Measurements from ENCODE around the gene AGFG2.
A peak's percentile ranks its signal among the peaks of the same experiment; 100 is the strongest.

The AGFG2 gene

DNA sequence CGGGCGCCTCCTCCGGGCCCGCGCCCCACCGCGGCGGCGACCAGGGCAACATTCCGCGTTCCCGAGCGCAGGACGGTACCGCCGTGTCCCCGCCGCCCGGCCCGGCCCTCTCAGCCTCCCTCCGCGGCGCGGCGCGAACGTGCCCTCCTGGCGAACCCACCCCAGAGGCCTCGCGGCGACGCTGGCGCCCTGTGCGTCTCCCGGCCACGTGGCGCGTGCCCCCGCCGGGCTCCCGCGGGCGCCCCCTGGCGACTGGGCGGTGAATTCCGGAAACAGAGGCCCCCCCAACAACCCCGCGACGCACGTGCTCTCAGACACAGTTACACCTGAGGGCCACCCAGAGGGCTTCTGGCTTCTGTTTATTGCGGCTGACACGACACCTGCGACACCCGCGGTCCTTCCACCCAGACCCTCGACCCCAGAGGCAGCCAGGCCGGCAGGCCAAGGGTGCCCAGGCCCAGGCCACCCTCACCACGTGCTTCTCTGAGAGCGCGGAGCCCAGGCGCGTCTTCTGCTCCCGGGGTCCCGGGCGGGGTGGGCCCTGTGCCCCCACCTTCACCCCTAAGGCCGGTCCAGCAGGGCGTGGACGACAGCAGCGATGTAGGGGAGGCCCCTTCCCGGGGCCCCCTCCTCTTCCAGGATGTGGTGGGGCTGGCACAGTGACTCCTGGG lies 34.8 kb downstream of the AGFG2 start, which contains the start of gene SAP25:
TSS of gene SAP25 (minus strand) at position 210 of the 671 bp plus-strand sequence. CDS start at position 52, 158 bp downstream.
- no peak for DNase-seq

DNA sequence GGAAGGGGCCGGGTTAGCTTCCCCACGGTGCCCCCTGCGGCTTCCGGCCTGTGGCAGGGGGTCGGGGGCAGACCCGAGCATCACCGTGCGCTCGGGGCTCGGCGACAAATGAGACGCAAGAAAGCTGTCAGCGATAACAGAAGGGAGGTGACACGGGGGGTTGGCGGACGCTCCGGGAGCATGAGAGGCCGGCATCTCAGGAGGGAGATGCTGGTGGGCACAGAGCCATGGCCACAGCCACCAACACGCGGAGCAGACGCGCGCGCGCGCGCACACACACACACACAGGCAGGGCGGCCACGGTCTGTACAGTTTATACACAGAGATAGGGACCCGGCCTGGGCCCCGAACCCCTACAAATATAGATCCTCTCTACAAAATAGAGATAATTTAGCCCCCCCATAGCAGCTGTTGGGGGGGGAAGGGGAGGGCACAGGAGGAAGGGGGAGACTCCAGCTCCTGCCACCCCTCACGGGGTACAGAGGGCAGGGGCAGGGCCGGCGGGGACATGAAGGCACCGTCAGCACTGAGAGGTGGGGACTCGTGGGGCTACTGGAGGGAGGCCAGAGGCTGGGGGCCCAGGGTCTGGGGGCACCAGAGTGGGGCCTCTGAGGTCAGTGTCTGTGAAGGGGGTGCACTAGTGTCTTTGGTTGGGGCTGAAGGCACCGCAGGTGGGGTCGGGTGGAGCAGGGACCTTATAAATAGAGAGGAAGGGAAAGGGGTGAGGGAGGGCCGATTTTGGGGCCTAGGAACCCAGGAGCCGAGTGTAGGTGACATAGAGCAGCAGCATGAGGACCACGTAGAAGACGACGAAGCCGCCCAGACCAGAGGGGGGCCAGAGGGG lies 35.6 kb downstream of the AGFG2 start:
- DNase-seq: no peak

DNA sequence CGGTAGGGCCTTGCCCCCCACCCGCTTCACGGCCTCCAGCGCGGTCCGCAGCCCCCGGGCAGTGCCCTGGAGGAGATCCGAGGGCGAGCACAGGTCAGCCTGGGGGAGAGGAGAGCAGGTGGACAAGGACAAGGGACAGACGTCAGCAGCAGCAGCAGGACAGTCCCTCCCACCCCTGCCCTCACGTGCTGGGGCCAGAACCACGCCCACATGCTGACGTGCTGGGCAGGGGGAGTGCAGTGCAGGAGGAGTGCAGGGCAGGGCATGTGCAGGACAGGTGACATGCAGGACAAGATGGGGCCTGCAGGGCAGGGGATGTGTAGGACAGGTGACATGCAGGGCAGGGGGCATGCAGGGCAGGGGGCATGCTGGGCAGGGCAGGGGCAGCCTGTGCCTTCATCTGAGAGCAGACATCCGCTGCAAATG lies 36.2 kb downstream of the AGFG2 start:
- DNase-seq: no peak

DNA sequence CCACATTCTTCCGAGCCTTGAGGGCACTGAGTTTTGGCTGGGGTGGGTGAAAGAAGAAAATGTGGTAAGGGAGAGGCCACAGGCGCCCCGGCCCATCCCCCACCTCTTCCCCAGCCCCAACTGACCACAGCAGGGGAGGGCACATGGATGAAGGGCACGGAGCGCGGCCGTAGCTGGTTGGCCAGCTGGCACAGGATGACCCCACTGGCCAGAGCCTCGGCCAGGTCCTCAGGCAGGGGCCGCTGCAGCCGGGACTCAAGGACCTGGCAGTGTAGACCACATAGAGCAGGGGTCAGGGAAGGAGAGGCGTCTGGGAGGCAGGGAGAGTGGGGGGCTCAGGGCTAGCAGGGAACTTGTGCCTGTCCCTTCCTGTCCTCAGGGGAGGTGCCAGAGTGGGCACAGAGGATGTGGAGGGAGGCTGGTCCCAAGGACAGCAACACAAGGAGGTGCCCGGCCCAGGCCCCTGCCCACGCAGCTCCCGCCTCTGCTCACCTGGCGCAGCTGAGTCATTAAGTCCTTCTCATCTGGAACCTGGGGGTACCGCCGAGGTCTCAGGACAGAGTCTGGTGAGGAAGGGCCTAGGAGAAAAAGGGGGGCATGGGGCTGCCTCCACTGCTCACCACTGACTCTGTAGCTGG lies 36.9 kb downstream of the AGFG2 start:
- no peak for DNase-seq

DNA sequence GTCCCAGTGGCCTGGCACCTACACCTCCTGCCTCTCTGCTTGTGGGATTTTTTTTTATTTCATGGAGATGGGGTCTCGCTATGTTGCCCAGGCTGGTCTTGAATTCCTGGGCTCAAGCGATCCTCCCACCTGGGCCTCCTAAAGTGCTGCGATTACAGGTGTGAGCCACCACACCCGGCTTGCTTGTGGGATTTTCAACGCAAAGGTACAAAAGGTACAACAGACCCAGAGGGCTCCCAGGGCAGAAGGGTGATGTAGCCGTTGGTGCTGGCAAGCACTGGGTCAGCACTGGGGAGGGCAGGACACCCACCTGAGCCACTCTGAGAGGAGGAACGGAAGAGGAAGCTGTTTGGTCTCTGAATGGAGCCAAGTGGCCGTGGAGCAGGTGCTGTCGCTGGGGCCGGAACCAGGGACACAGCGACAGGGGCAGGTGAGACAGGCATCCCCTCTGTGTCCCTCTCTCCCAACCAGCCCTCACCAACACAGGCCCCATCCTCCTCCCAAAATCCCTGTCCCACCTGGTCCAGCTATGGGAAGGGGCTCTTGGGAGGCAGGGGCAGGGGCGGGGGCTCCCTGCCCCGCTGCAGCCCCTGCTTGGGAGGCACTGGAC lies 37.5 kb downstream of the AGFG2 start:
- no peak for DNase-seq

DNA sequence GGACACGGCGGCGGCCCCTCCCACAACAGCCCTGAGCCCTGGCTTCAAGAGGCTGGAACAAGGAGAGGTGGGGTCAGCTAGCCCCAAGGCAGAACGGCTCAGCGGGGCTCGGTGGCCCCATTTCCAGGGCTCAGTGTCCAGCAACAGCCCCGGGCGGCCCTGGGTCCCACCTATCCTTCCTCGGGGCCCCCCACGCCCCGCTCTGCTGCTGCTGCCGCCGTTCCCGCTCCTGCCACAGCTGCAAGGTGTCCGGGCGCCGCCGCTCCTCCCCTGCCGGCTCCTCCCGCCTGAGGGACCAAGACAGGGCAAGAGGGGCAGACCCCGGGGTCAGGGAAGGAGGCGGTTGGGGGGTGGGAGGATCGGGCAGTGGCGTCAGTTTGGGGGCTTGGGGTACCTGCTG lies 38.1 kb downstream of the AGFG2 start:
- DNase-seq: no peak

DNA sequence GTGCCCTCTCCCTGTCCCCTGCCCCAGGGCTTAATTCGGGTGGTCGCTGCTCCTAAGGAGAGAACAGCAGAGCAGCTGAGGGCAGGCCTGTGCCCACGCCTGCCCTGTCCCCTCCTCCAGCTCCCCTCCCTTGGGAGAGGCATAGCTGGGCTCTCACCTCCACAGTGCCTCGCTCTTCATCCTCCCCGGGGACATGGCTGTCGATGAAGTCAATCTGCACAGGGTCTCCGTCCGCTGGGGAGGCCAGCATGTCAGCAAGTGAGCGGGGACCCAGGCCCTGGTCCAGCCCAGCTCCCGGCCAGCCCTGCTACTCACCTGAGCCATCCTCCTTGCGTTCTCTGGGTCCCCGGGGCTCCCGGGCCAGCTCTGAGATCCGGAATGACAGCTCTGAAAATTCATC lies 38.5 kb downstream of the AGFG2 start:
- DNase-seq: no peak

DNA sequence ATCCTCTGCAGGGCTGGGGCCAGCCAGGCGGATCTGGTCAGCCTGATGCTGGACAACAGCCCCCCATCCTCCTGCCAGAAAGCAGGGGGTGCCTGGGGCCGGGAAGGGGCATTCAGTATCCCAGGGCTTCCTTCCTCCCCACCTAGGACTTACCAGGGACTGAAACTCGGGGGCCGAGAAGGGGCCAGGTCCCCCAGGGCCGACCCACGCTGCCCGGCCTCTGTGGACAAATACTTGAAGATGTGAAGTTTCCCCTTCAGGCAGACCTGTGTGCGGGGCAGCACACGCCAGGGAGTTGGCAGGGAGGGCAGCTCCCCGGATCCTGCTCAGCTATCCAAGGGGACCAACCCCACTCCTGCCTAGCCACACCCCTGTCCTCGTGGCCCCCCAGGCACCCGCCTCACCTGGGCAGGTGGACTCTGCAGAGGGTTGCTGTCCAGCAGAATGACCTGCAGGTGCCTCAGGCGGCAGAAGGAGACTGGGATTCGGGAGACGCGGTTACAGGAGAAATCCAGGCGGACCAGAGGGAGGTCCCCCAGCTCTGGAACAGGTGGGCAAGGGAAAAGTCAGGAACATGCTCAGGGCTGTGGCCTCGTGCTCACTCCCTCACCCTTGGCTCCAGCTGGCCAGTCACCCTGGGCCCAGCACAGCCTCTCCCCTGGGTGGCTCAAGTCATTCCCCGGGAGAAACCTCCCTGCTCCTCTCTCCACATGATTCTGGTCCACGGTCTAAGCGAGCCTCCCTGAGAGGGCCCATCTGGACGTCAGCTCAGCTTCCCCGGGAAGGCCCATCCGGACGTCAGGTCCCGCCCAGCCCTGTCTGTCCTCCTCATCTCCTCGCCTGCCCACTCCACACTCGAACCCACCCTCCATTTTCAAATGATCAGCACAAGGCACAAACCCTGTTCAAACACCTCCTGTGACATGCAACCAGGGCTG lies 39.5 kb downstream of the AGFG2 start:
- no peak for DNase-seq

DNA sequence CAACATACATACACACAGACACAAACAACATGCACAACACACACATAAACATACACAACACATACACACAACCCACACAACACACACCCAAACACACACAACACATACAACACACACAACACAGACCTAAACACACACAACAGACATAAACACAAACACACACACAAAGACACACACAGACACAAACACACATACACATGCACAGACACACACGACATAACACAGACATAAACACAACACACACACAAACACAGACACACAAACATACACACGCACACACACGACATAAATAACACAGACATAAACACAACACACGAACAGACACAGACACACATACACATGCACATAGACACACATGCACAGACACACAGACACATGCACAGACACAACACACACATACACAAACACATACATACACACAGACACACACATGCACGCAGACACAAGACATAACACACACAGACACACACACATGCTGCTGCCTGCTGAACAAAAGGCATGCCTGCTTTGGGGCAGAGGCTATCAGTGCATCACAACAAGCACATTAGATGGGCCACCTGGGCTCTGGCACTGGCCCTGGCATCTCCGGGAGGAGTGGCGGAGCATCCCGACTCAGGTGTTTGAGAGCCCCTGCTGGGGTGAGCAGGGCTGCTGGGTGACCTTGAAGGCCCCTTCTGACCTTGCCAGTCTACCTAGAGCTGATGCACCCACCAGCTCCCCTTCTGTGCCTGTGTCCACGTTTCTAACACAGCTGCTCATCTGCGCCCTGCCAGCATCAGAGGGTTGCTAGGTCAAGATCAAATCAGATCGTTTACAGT lies 41.7 kb downstream of the AGFG2 start:
- DNase-seq: no peak

DNA sequence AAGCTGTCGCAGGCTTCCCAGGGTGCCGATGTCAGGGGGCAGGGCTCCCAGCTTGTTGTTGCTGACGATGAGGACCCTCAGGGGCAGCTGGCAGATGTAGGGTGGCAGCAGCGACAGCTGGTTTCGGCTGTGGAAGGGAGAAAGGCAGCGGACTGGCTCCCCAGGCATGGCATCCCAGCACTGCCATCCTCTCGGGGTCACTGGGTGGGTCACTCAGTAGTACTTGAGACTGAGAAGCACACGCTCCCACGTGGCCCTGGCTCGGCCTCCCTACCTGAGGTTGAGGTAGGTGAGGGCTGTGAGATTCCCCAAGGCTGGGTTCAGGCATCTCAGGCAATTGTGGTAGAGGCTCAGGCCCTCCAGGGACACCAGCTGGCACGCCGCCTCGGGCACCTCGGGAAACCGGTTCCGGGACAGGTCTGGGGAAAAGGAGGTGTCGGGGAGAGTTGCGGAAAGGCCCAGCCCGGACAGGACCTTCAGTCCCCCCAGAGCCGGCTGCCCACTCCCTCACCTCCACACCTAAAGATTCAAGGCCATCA lies 43.1 kb downstream of the AGFG2 start:
- DNase-seq: no peak

DNA sequence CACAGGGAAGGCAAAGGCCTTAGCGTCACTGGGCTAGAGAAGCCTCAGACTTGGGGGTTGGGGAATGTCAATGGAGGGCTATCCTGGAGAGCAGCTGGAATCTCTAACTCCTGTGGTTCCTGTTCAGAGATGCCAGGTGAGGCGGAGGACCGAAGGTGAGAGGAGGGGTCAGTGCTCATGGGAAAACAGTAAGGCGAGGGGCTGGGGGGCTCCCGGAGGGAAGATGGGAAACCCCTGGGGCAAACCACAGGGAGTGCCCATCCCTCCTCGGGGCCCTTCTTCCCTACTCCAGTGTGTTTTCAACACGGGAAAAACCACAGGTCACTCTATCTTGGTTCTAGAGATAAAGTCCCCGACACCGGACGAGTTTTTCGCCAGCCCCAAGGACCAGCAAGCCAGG lies 43.6 kb downstream of the AGFG2 start:
- no peak for DNase-seq

DNA sequence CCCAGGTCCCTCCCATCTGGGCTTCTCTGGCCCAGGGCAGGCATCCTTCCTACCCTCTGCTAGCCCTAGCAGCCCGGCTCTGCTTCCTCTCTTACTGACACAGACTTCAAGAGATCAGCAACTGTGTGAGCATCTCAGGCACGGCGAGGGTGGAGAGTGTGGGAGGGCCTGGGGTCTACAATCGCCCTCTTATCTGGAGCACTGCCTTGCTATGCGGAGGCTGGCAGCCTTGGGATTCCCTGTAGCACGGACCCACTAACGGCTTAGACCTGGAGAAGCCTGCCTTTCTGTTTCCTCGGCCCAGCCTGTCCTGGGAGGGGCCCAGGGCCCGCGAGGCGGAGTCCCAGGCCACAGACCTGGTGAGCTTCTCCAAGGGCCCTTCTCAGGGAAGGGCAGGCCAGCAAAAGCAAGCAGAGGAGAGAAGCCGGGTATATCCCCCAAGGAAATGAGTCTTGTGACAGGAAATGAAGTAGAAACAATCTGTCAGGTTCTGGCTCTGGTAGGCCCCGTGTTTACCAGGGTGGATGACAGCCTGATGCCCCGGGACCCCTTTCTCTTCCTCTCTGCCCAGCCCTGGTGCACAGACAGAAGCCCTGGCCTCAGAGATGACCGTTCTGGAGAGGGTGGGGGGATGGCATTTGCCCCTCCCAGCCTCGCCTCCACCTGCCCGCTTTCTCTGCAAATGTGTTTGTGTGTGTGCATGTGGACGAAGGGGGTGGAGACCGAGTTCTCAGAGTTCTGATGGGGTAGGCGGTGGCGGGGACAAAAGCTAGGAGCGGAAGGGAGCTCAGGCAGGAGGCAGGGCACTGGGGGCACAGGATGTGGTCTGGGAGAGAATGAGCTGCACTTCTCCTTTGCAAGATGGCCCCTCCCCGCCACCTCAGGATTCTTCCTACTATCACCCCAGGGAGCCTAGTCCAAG lies 44.4 kb downstream of the AGFG2 start:
- DNase-seq: peak; percentile 69

DNA sequence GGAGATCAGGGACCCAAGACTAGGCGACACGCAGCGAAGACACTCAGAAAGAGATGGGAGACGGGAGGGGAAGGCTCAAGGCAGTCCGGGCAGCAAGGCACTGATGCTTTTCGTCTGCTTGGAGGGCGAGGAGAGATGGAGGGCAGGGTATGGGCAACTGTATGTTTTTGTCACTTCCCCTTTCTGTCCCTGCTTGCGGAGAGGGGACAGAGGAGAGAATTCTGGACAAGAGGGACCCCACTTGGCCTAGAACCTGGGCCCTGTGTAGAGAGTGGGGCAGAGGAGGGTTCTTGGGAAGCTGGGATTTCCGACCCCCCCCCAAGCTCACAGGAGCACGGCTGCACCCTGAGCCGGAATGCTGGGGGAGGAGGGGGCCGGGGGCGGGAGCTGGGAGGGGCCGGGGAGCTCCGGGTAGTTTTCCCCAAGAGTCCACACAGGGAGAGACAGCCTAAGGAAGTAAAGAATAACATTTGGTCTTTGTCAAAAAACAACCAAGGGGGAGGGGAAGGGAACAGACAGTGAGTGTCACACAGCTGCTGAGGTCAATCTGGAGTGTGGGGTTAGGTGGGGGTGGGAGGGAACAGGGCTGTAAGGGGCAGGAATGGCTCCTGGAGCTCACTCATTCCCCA lies 45.2 kb downstream of the AGFG2 start:
- no peak for DNase-seq

DNA sequence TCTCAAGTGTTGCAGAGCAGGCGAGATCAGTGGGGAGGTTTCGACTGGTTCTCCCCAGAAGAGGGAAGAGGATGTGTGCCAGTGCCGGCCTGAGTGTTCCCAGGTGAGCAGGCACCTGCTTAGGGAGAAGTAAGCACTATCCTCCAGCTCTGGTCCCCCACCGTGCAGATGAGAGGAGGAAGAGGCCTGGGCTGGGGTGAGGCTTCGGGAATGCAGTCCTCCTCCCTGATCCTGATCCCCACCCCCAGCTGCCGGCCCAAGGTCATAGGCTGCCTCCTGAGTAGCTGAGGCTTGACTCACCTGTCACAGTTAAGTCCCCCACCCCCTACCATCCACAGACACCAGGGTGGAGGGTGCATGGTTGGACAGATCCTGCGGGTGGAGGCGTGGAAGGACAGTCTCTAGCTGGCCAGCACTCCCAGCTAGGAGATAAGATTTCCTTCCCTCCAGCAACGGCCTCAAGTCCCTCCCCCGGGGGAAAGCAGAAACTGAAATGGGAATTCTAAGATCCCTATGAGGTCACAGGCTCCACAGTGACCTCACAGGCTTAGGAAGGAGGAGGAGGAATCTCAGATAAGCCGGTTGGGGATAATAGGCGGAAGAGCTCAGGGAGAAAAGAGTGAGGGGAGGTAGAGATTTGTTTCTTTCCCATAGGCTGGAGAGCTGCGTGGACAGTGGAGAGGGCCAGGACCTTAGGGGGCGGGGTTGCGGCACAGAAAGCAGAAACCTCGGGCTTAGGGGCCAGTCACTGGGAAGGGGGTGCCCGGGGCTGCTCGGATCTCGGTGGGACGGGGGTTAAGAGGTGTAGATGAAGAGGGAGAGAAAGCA lies 45.9 kb downstream of the AGFG2 start:
- DNase-seq: no peak

DNA sequence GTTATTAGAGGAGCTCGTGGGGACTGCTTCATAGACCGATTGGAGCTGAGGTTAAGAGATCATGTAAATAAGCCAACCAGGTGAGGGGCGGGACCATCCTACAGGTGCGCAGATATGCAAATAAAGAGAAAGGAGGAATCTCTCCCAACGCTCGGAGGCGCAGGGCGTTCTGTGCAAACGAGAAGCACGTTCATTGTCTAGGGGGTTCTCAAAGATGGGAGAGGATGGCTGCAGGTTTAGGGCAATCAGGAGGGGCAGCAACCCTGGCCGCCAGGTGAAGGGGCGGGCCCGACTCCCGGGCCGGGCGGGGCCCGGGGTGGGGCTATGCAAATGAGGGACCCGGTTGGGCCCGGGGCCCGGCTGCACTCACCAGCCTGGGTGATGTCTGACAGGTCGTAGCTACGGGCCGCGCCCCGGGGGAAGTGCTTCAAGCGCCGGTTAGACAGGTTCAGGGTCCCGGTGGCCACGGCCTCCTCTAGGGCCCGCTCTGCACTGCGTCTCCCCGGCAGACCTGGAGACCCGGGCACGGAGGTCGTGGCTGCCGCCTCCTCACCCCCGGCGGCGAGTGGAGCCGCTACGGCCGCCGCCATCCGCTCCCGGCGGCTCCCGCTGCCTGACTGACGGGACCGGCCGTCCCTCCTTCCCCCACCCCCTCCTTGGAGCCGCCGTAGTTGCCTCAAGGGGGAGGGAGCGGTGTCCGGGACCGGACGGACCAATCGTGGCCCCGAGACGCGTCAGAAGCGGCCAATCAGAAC lies 46.7 kb downstream of the AGFG2 start, which contains the start of gene LRCH4:
TSS of gene LRCH4 (minus strand) at position 619 of the 755 bp plus-strand sequence. CDS start at position 590, 29 bp downstream.
- DNase-seq: peak; percentile 69

DNA sequence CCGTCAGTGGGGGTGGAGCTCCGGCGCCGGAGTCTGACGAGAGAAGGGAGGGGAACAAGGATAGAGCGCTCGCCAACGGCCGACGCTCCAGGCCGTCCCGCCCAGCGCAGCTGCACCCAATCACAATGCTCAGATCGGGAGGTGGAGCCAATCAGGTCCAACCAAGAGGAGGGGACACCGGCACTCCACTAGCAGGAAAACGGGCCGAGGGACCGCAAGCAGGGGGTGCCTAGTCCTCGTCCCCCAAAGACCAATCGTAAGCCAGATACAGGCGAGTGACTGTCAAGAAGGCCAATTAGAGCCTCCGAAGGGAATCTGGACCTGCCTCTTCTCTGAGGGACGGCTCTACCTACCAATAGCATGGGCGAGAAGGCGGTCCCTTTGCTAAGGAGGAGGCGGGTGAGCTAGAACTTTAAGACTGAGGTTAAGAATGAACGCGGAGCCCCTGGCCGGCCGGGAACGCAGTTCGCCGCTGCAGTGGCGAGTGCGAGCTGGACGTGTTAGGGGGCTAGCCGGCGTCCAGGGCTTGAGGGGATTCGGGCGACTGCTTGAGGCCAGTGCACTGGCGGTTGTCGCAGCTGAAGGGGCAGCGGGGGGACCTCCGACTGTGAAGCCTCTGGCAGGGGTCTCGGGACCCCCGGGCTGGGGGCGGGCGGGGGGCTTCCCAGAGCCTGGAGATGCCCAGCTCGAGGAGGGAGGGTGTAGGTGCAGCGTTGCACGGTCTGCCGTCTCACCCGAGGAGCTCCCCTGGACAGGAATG lies 47.4 kb downstream of the AGFG2 start, which contains the start of gene FBXO24:
TSS of gene FBXO24 (plus strand) at position 63 of the 760 bp plus-strand sequence. CDS start at position 361, 298 bp downstream.
- DNase-seq: peak; percentile 100

All from CD4-positive, alpha-beta T cell treated with Interleukin-21 for 1 hour (primary cell).